Measurements from ENCODE around the gene ETF1.

GRCh38 chr5:138458384-138458783, 84.7 kb downstream of the ETF1 start:
- no peak for TF ChIP-seq CTCF (IDR thresholded peaks at IDR 0.05)
- TF ChIP-seq POLR2A (IDR thresholded peaks at IDR 0.05): no peak

All from breast epithelium (tissue), 3 donors.